ENCODE results near the gene ATG2A. TPM values are rescaled to one million over a fixed set of nuclear protein-coding genes. Genes with fewer than 3 reads are reported as not detected.

The ATG2A gene
- total and polyA plus RNA-seq, 2 of the 8 experiments (the other 6 are each of a cell fraction or from before 2014, with no cell fraction given): 12.1 to 22.1 TPM

GRCh38 chr11:64923944-64924909 is 7.2 kb upstream of the ATG2A start, which contains the start of gene PPP2R5B (continued):
- TF ChIP-seq POLR2A (IDR thresholded peaks at IDR 0.05; ENCODE audit: control extremely low read depth in 1 of 2, low read depth in 2 of 2, low read length in 2 of 2): no peak
- TF ChIP-seq BCL11A (IDR thresholded peaks at IDR 0.05; ENCODE audit: low read depth in 2 of 2, low read length in 2 of 2): no peak
- TF ChIP-seq SP2 (IDR thresholded peaks at IDR 0.05; ENCODE audit: low read length): no peak
- TF ChIP-seq SRF (IDR thresholded peaks at IDR 0.05; ENCODE audit: low read depth, low read length): no peak
- TF ChIP-seq BRCA1 (IDR thresholded peaks at IDR 0.05; ENCODE audit: low read depth, low read length): no peak
- TF ChIP-seq E2F6 (IDR thresholded peaks at IDR 0.05): no peak
- no peak for TF ChIP-seq NRF1 (IDR thresholded peaks at IDR 0.05; ENCODE audit: low read depth, low read length)
- no peak for TF ChIP-seq EGR1 (IDR thresholded peaks at IDR 0.05; ENCODE audit: borderline replicate concordance, low read depth, low read length)
- TF ChIP-seq, protein P1, sequence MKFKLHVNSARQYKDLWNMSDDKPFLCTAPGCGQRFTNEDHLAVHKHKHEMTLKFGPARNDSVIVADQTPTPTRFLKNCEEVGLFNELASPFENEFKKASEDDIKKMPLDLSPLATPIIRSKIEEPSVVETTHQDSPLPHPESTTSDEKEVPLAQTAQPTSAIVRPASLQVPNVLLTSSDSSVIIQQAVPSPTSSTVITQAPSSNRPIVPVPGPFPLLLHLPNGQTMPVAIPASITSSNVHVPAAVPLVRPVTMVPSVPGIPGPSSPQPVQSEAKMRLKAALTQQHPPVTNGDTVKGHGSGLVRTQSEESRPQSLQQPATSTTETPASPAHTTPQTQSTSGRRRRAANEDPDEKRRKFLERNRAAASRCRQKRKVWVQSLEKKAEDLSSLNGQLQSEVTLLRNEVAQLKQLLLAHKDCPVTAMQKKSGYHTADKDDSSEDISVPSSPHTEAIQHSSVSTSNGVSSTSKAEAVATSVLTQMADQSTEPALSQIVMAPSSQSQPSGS (IDR thresholded peaks at IDR 0.05; ENCODE audit: low read length): peak; percentile 97
- TF ChIP-seq JUND (IDR thresholded peaks at IDR 0.05; ENCODE audit: low read length): peak; percentile 97
- no peak for TF ChIP-seq RFX5 (IDR thresholded peaks at IDR 0.05; ENCODE audit: borderline replicate concordance, low read depth, low read length)
- no peak for TF ChIP-seq SUZ12 (IDR thresholded peaks at IDR 0.05; ENCODE audit: low read length)
- TF ChIP-seq, protein P2, sequence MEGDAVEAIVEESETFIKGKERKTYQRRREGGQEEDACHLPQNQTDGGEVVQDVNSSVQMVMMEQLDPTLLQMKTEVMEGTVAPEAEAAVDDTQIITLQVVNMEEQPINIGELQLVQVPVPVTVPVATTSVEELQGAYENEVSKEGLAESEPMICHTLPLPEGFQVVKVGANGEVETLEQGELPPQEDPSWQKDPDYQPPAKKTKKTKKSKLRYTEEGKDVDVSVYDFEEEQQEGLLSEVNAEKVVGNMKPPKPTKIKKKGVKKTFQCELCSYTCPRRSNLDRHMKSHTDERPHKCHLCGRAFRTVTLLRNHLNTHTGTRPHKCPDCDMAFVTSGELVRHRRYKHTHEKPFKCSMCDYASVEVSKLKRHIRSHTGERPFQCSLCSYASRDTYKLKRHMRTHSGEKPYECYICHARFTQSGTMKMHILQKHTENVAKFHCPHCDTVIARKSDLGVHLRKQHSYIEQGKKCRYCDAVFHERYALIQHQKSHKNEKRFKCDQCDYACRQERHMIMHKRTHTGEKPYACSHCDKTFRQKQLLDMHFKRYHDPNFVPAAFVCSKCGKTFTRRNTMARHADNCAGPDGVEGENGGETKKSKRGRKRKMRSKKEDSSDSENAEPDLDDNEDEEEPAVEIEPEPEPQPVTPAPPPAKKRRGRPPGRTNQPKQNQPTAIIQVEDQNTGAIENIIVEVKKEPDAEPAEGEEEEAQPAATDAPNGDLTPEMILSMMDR (IDR thresholded peaks at IDR 0.05; ENCODE audit: control extremely low read depth in 1 of 3, insufficient read depth in 1 of 3, low read depth in 1 of 3, low read length in 3 of 3): no peak
- TF ChIP-seq SP4 (IDR thresholded peaks at IDR 0.05; ENCODE audit: low read length): peak; percentile 58; the same call in 1 of the 2 replicates
- peak; percentile 70; the same call in 1 of the 2 replicates for TF ChIP-seq TCF12 (IDR thresholded peaks at IDR 0.05; ENCODE audit: low read depth, low read length)
- TF ChIP-seq CBX8 (IDR thresholded peaks at IDR 0.05; ENCODE audit: borderline replicate concordance, low read depth, low read length): no peak
- TF ChIP-seq JUN (IDR thresholded peaks at IDR 0.05; ENCODE audit: low read depth, low read length): peak; percentile 76; the same call in 1 of the 2 replicates
- peak; percentile 54 for TF ChIP-seq ASH2L (IDR thresholded peaks at IDR 0.05; ENCODE audit: low read length)
- no peak for TF ChIP-seq FOSL1 (IDR thresholded peaks at IDR 0.05; ENCODE audit: insufficient read depth, low read depth, low read length)
- TF ChIP-seq CEBPB (IDR thresholded peaks at IDR 0.05; ENCODE audit: low read depth, low read length): no peak
